Mesenchymal stem cell (in vitro differentiated cells and primary cell): ENCODE data around the gene CNOT4.

Source experiments
- DNase-seq: peaks from one replicate; pipeline ENCODE4 v3.0.0-alpha.2; 2013
- H2AFZ ChIP-seq: one replicate; pipeline ENCODE4 v1.6.1; 2013; ENCODE audit warnings: low read depth, mild to moderate bottlenecking, control low read depth, inconsistent platforms, low read length, moderate library complexity
- H2AK5ac ChIP-seq: 2 replicates; pipeline ENCODE4 v1.6.1; 2013; ENCODE audit warnings: low read length, moderate library complexity, mild to moderate bottlenecking, inconsistent platforms; ENCODE audit not compliant: severe bottlenecking
- H2BK120ac ChIP-seq: one replicate; pipeline ENCODE4 v1.6.1; 2013; ENCODE audit warnings: low read depth, mild to moderate bottlenecking, inconsistent platforms, low read length, moderate library complexity
- H2BK12ac ChIP-seq, 2 experiments: one replicate each; pipeline ENCODE4 v1.6.1; 2013; ENCODE audit warnings: inconsistent platforms in 2 of 2, low read length in 2 of 2, mild to moderate bottlenecking in 2 of 2, moderate library complexity in 2 of 2, control low read depth in 1 of 2
- H2BK15ac ChIP-seq: one replicate; pipeline ENCODE4 v1.6.1; 2013; ENCODE audit warnings: mild to moderate bottlenecking, low read depth, inconsistent platforms; ENCODE audit not compliant: poor library complexity, severe bottlenecking
- H2BK5ac ChIP-seq: 2 replicates; pipeline ENCODE4 v1.6.1; 2013; ENCODE audit warnings: low read depth, mild to moderate bottlenecking, low read length, control low read depth, inconsistent platforms; ENCODE audit not compliant: poor library complexity, severe bottlenecking
- H3K14ac ChIP-seq, 2 experiments: one replicate each; pipeline ENCODE4 v1.6.1; 2013; ENCODE audit warnings: inconsistent platforms in 2 of 2, low read length in 2 of 2, control low read depth in 1 of 2, mild to moderate bottlenecking in 1 of 2, moderate library complexity in 1 of 2
- H3K18ac ChIP-seq, 2 experiments: one replicate each; pipeline ENCODE4 v1.6.1; 2013; ENCODE audit warnings: inconsistent platforms in 2 of 2, low read length in 2 of 2, control low read depth in 1 of 2, low read depth in 1 of 2, mild to moderate bottlenecking in 1 of 2
- H3K23ac ChIP-seq, 2 experiments: one replicate each; pipeline ENCODE4 v1.6.1; 2013; ENCODE audit warnings: inconsistent platforms in 2 of 2, low read length in 2 of 2, mild to moderate bottlenecking in 2 of 2, moderate library complexity in 2 of 2, control low read depth in 1 of 2
- H3K27ac ChIP-seq: 2 replicates; pipeline ENCODE4 v1.5.1; 2013; ENCODE audit warnings: mild to moderate bottlenecking, moderate library complexity, low read length, control low read depth, inconsistent platforms; ENCODE audit not compliant: poor library complexity, severe bottlenecking
- H3K27me3 ChIP-seq, 2 experiments: 2 replicates each; pipeline versions ENCODE4 v1.6.1 to v1.7.0; 2013; ENCODE audit warnings: low read length in 2 of 2, mild to moderate bottlenecking in 2 of 2, moderate library complexity in 2 of 2, control low read depth in 1 of 2, inconsistent platforms in 1 of 2; ENCODE audit not compliant: control insufficient read depth in 1 of 2, insufficient read depth in 1 of 2
- H3K36me3 ChIP-seq, 2 experiments: 2 replicates each; pipeline versions ENCODE4 v1.6.1 to v1.7.0; 2013; ENCODE audit warnings: low read length in 2 of 2, control low read depth in 1 of 2, inconsistent platforms in 1 of 2, low read depth in 1 of 2, mild to moderate bottlenecking in 1 of 2; ENCODE audit not compliant: insufficient read depth in 2 of 2, control insufficient read depth in 1 of 2
- H3K4ac ChIP-seq, 2 experiments: one replicate each; pipeline ENCODE4 v1.6.1; 2013; ENCODE audit warnings: inconsistent platforms in 2 of 2, low read length in 2 of 2, mild to moderate bottlenecking in 2 of 2, moderate library complexity in 2 of 2, control low read depth in 1 of 2, low read depth in 1 of 2
- H3K4me1 ChIP-seq: 2 replicates; pipeline ENCODE4 v1.6.1; 2013; ENCODE audit warnings: low read depth, low read length, control low read depth; ENCODE audit not compliant: control insufficient read depth, insufficient read depth
- H3K4me2 ChIP-seq: 2 replicates; pipeline ENCODE4 v1.6.1; 2013; ENCODE audit warnings: low read length, mild to moderate bottlenecking, inconsistent platforms; ENCODE audit not compliant: poor library complexity, severe bottlenecking
- H3K4me3 ChIP-seq, 2 experiments: 2 replicates each; pipeline versions ENCODE4 v1.5.1 to v1.7.0; 2013; ENCODE audit warnings: low read length in 2 of 2, mild to moderate bottlenecking in 2 of 2, control low read depth in 1 of 2, low read depth in 1 of 2; ENCODE audit not compliant: insufficient read depth in 1 of 2
- H3K79me1 ChIP-seq: replicated peaks from 2 replicates; pipeline ENCODE4 v1.6.1; 2013; ENCODE audit warnings: mild to moderate bottlenecking, control low read depth, low read length, inconsistent platforms; ENCODE audit not compliant: poor library complexity, severe bottlenecking
- H3K9ac ChIP-seq: 2 replicates; pipeline ENCODE4 v1.7.0; 2013; ENCODE audit warnings: mild to moderate bottlenecking, low read length, moderate library complexity
- H3K9me3 ChIP-seq: 2 replicates; pipeline ENCODE4 v1.7.0; 2013; ENCODE audit warnings: mild to moderate bottlenecking, low read length; ENCODE audit not compliant: control insufficient read depth
- H4K8ac ChIP-seq: one replicate; pipeline ENCODE4 v1.6.1; 2013; ENCODE audit warnings: inconsistent platforms, mild to moderate bottlenecking, low read length, moderate library complexity
- H4K91ac ChIP-seq: one replicate; pipeline ENCODE4 v1.6.1; 2013; ENCODE audit warnings: mild to moderate bottlenecking, low read length, inconsistent platforms
- WGBS: methylation state at CpG from one replicate; pipeline ENCODE4 v1.1.7; 2013; ENCODE audit warnings: mixed read lengths; 5-methylcytosine and 5-hydroxymethylcytosine counted together

Gene CNOT4

DNA sequence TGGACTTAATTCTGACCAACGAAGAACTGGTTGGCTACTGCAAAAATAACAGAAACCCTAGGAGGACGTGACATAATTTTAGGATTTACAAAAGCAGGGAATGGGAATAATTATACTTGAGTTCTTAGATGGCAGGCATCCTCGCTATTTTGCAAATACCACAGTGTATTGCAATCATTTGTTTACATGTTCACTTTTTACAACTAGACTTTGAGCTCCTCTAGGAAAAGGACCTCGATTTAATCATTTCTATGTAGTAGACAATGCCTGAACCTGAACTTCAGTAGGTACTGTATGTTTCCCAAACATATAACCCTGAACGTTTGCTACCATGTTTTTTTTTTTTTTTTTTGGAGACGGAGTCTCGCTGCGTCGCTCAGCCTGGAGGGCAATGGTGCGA, 137.7 kb downstream of the CNOT4 start:
- H3K4me3 ChIP-seq: no peak overlapping the region
- H3K14ac ChIP-seq: no peak overlapping the region
- H3K4ac ChIP-seq: no peak overlapping the region
- H2AFZ ChIP-seq: no peak overlapping the region
- H3K18ac ChIP-seq: no peak overlapping the region
- H3K9me3 ChIP-seq: no peaks in the 10 kb centered on the region
- H2BK15ac ChIP-seq: no peak overlapping the region
- H2AK5ac ChIP-seq: no peak overlapping the region
- no peaks in the 10 kb centered on the region for H3K36me3 ChIP-seq
- H3K23ac ChIP-seq: no peak overlapping the region
- no peak overlapping the region for H2BK5ac ChIP-seq
- WGBS: 97% methylated on average over 6 of the region's 10 CpGs
- no peak overlapping the region for H2BK12ac ChIP-seq
- H2BK120ac ChIP-seq: no peak overlapping the region
- H3K79me1 ChIP-seq: peaks cover 3% of the 10 kb centered on the region
- no peak overlapping the region for H3K4me2 ChIP-seq
- DNase-seq: no peak
- H3K4me1 ChIP-seq: no peaks in the 10 kb centered on the region
- no peak overlapping the region for H3K27ac ChIP-seq
- H3K27me3 ChIP-seq: no peaks in the 10 kb centered on the region
- no peak overlapping the region for H4K8ac ChIP-seq
- no peak overlapping the region for H4K91ac ChIP-seq
- H3K9ac ChIP-seq: no peak overlapping the region

DNA sequence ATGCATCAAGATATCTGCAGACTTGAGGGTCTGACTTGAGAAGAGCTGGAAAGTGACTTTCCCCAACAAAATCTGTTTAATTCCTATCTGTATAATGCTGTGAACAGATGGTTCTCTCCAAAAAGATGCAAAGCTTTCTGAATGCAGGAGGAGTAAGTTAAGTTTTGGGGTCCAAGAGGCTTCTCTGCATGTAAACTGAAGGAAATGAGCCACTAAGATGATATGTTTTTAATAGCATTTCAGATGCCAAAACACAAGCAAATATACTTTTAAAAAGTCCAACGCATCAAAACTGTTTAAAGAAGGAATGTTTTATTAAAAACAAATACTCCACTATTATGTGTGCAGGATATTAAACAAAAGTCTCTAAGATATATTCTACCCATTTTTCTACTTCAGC, 139.2 kb downstream of the CNOT4 start:
- H3K9ac ChIP-seq: no peak overlapping the region
- H3K14ac ChIP-seq: no peak overlapping the region
- no peak overlapping the region for H3K4me3 ChIP-seq
- no peak overlapping the region for H3K27ac ChIP-seq
- H3K4me1 ChIP-seq: no peaks in the 10 kb centered on the region
- no peak overlapping the region for H2AFZ ChIP-seq
- H2BK12ac ChIP-seq: no peak overlapping the region
- H3K36me3 ChIP-seq: no peaks in the 10 kb centered on the region
- H3K79me1 ChIP-seq: peaks cover 5% of the 10 kb centered on the region
- no peak overlapping the region for H2BK5ac ChIP-seq
- H3K27me3 ChIP-seq: no peaks in the 10 kb centered on the region
- no peak overlapping the region for H3K23ac ChIP-seq
- WGBS: no CpG with 5 or more reads among the region's 1 CpG
- no peak overlapping the region for H2AK5ac ChIP-seq
- H3K4ac ChIP-seq: no peak overlapping the region
- H3K4me2 ChIP-seq: no peak overlapping the region
- no peak for DNase-seq
- no peak overlapping the region for H4K8ac ChIP-seq
- H3K9me3 ChIP-seq: no peaks in the 10 kb centered on the region
- no peak overlapping the region for H2BK15ac ChIP-seq
- H3K18ac ChIP-seq: no peak overlapping the region
- H2BK120ac ChIP-seq: no peak overlapping the region
- no peak overlapping the region for H4K91ac ChIP-seq

DNA sequence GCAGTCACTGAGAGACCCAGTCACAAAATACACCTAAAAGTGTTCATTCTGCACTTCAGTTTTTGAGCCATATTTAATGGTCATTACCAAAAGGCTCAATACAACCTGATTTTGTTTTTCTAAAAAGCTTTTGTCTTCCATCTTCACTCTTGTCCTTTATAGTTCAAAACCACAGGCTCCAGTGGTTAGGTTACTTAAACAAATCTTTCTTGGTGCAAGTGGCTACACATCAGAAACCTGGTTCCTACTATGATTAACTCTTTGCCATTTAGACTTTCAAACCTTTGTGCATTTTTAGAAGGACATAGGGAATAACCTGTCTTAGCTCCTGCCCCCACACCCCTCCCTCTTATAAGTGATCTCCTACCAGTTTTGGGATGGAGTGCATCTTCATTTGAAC, 140.5 kb downstream of the CNOT4 start:
- H3K9ac ChIP-seq: no peak overlapping the region
- H3K14ac ChIP-seq: no peak overlapping the region
- H3K9me3 ChIP-seq: no peaks in the 10 kb centered on the region
- no peak overlapping the region for H3K4me2 ChIP-seq
- H2BK12ac ChIP-seq: no peak overlapping the region
- no peak overlapping the region for H2AFZ ChIP-seq
- H2BK120ac ChIP-seq: no peak overlapping the region
- no peak overlapping the region for H4K8ac ChIP-seq
- DNase-seq: no peak
- no peak overlapping the region for H3K18ac ChIP-seq
- no peaks in the 10 kb centered on the region for H3K4me1 ChIP-seq
- H2BK15ac ChIP-seq: no peak overlapping the region
- H2BK5ac ChIP-seq: no peak overlapping the region
- H4K91ac ChIP-seq: no peak overlapping the region
- H2AK5ac ChIP-seq: no peak overlapping the region
- no peak overlapping the region for H3K4me3 ChIP-seq
- H3K4ac ChIP-seq: no peak overlapping the region
- no peak overlapping the region for H3K27ac ChIP-seq
- peaks cover 7% of the 10 kb centered on the region for H3K79me1 ChIP-seq
- H3K36me3 ChIP-seq: no peaks in the 10 kb centered on the region
- H3K23ac ChIP-seq: no peak overlapping the region
- no peaks in the 10 kb centered on the region for H3K27me3 ChIP-seq

DNA sequence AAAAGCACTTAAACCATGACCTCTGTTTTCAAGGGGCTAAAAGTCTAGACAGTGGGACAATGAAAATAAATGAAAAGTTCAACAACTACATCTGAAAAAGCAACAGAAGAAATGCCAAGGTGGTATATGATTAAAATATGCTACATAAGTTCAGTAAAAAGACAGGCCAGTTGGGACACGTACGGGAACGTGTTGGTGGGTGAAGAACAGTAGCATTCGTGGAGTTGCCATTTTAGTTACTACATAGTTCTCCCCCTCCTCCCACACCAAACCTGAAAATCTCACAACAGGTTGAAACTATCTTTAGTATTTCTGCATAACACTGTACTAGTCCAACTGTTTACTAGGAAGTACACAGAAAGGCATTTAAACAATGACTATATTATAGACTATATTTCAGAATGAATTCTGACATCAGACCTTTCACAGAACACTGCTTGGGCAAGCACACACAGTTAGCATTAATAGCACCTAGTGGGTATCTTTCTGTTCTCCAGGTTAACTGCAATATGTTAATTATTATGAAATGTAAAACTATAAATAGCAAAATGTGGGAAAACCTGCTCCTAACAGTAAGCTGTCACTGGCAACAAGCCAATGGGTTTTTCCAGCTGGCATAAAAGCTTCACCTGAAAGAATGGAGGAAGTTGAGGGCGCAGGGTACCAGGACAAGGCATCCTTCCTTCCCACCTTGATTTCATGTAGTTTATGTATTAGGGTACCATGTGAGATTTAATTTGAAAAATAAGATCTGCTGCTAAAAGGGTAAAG, 141.3 kb downstream of the CNOT4 start:
- Histone ChIP-seq H3K4ac (no peak overlapping the region), H3K18ac (no peak overlapping the region), H3K9ac (no peak overlapping the region), H3K27ac (no peak overlapping the region), H2AK5ac (no peak overlapping the region), H2BK120ac (no peak overlapping the region), H2AFZ (no peak overlapping the region), H4K91ac (no peak overlapping the region), H3K14ac (no peak overlapping the region), H3K36me3 (peaks cover 2 to 3% of the 10 kb centered on the region in 2 experiments), H3K4me3 (no peak overlapping the region), H3K79me1 (peaks cover 8% of the 10 kb centered on the region), H2BK12ac (no peak overlapping the region), H3K4me1 (no peaks in the 10 kb centered on the region), H3K23ac (no peak overlapping the region), H3K4me2 (no peak overlapping the region), H4K8ac (no peak overlapping the region), H3K9me3 (no peaks in the 10 kb centered on the region), H2BK5ac (no peak overlapping the region), H2BK15ac (no peak overlapping the region), H3K27me3 (no peaks in the 10 kb centered on the region)
- no peak for DNase-seq
- WGBS: 92% methylated on average over 5 of the region's 5 CpGs
